GM19324 (cell line): ENCODE data around the gene CPLX4.

Source experiments
- ATAC-seq: cut with Tn5 transposase; IDR thresholded peaks from one replicate; pipeline ENCODE4 v1.9.1; 2021; ENCODE audit warnings: mild to moderate bottlenecking, moderate library complexity; ENCODE audit not compliant: unreplicated experiment, low FRiP score

CPLX4 gene

GRCh38 chr18:59308248-59308937 lies 10.1 kb downstream of the CPLX4 start:
- peak; percentile 88 for ATAC-seq

GRCh38 chr18:59306640-59307039 lies 11.8 kb downstream of the CPLX4 start:
- no peak for ATAC-seq

- ATAC-seq: no peak
Observed at GRCh38 chr18:59305295-59305694, 13.2 kb downstream of the CPLX4 start.

- ATAC-seq: no peak
Observed at GRCh38 chr18:59303656-59304195, 14.7 kb downstream of the CPLX4 start.

GRCh38 chr18:59303006-59303405 lies 15.4 kb downstream of the CPLX4 start:
- no peak for ATAC-seq

GRCh38 chr18:59301929-59302328 lies 16.5 kb downstream of the CPLX4 start:
- ATAC-seq: no peak

GRCh38 chr18:59300676-59301285 lies 17.7 kb downstream of the CPLX4 start:
- no peak for ATAC-seq

GRCh38 chr18:59298871-59299270 lies 19.6 kb downstream of the CPLX4 start:
- ATAC-seq: no peak

- no peak for ATAC-seq
Observed at GRCh38 chr18:59293317-59293716, 25.1 kb downstream of the CPLX4 start.

GRCh38 chr18:59286341-59286740 lies 32.1 kb downstream of the CPLX4 start:
- no peak for ATAC-seq

GRCh38 chr18:59282341-59282740 lies 36.1 kb downstream of the CPLX4 start:
- ATAC-seq: no peak

- no peak for ATAC-seq
Observed at GRCh38 chr18:59279722-59280121, 38.7 kb downstream of the CPLX4 start.

GRCh38 chr18:59279193-59279592 lies 39.3 kb downstream of the CPLX4 start:
- no peak for ATAC-seq

GRCh38 chr18:59278793-59279192 lies 39.7 kb downstream of the CPLX4 start:
- no peak for ATAC-seq

- no peak for ATAC-seq
Observed at GRCh38 chr18:59276047-59276446, 42.4 kb downstream of the CPLX4 start.

- no peak for ATAC-seq
Observed at GRCh38 chr18:59275406-59275949, 43.0 kb downstream of the CPLX4 start.

- ATAC-seq: no peak
Observed at GRCh38 chr18:59274533-59274928, 43.9 kb downstream of the CPLX4 start.

- no peak for ATAC-seq
Observed at GRCh38 chr18:59273759-59274532, 44.5 kb downstream of the CPLX4 start.

GRCh38 chr18:59272891-59273758 lies 45.3 kb downstream of the CPLX4 start, which contains the start of gene RAX:
TSS of gene RAX (minus strand) at chr18:59273454. CDS start at chr18:59273206, 248 bp downstream.
- no peak for ATAC-seq
